ENCODE results near the gene MTMR12. TPM values are rescaled to one million over a fixed set of nuclear protein-coding genes. Genes with fewer than 3 reads are reported as not detected.

MTMR12 gene
- total and polyA plus RNA-seq, 2 of the 4 experiments (the other 2 are of a cell fraction): 11.1 to 21.3 TPM

DNA sequence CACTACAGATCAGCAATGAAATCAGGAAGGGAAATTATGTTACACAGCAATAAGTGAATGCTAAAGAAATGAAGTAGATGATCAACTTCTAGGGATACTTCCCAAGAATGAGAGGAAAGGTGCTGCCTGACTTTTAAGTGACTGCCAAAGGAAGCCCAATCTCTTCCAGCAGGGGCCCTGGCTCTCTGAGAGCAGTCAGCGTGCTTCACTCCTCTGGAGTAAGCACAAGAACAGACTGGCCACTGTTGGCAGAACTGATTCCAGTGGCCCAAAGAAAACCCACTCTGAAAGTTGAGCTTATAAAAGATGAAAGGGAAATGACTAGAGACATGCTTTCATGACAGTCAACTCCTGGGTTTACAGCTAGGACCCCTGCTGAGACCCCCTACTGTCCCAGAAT lies 41.8 kb downstream of the MTMR12 start:
- Histone ChIP-seq H3K56ac (ENCODE audit: extremely low read depth, insufficient read depth, low read length) (no peak overlapping the region), H2AK5ac (ENCODE audit: low read depth, low read length) (no peak overlapping the region), H2AK9ac (replicated peaks; ENCODE audit: low read depth, low read length, poor library complexity) (no peak overlapping the region), H2BK5ac (ENCODE audit: low read depth, low read length, poor library complexity, severe bottlenecking) (no peak overlapping the region), H2BK15ac (ENCODE audit: low read depth, low read length) (no peak overlapping the region), H3K4ac (ENCODE audit: low read depth, low read length) (no peak overlapping the region), H3K27ac (ENCODE audit: insufficient read depth, low read length) (no peak overlapping the region), H4K8ac (ENCODE audit: low read depth in 2 of 2, low read length in 2 of 2) (no peak overlapping the region), H4K5ac (ENCODE audit: low read depth, low read length) (no peak overlapping the region), H3K4me2 (ENCODE audit: low read depth, low read length) (no peak overlapping the region), H3K18ac (ENCODE audit: low read depth, low read length) (no peak overlapping the region), H3K4me1 (ENCODE audit: control insufficient read depth, insufficient read depth, low read length) (peaks cover 9% of the 10 kb centered on the region), H3K9ac (ENCODE audit: low read depth, low read length) (no peak overlapping the region), H4K20me1 (ENCODE audit: insufficient read depth, low read length) (no peaks in the 10 kb centered on the region), H3K23ac (ENCODE audit: low read depth, low read length) (no peak overlapping the region), H4K91ac (ENCODE audit: insufficient read depth, low read depth, low read length) (no peak overlapping the region), H3K9me1 (ENCODE audit: insufficient read depth, low read length) (peaks cover 8% of the 10 kb centered on the region), H3K27me3 (ENCODE audit: control insufficient read depth, insufficient read depth, low read length) (no peaks in the 10 kb centered on the region), H3K14ac (replicated peaks; ENCODE audit: low read depth, low read length) (no peak overlapping the region), H2BK20ac (ENCODE audit: low read depth, low read length) (no peak overlapping the region), H2BK120ac (ENCODE audit: low read depth, low read length) (no peak overlapping the region), H3K9me3 (ENCODE audit: control insufficient read depth, insufficient read depth, low read length) (no peaks in the 10 kb centered on the region), H3K36me3 (ENCODE audit: control insufficient read depth, insufficient read depth, low read length) (peaks cover 21% of the 10 kb centered on the region), H2AFZ (replicated peaks; ENCODE audit: low read length, poor library complexity) (no peak overlapping the region), H3K79me1 (ENCODE audit: low read depth in 1 of 2, low read length in 2 of 2) (peaks cover 10% of the 10 kb centered on the region in 2 experiments; a peak in 2 of 4 replicates), H3K4me3 (ENCODE audit: insufficient read depth, low read depth, low read length) (no peak overlapping the region)
- ChIA-PET CTCF (no interaction called here), POLR2A (ENCODE audit: unreplicated experiment) (interaction anchor here (0.9 kb wide), 1 partner anchor 13 kb away, joined by 8 read pairs; no protein-coding TSS in a partner anchor)
- BruUV-seq (replicated peaks): no TSS peak
- in situ Hi-C loops (cut with MboI; ENCODE audit: low sequenced_read_pairs): no loop called here
- dilution Hi-C loops (cut with HindIII; ENCODE audit: low sequenced_read_pairs, unreplicated experiment): no loop called here
- no CpG with 5 or more reads among the region's 1 CpG for WGBS, 2 experiments (ENCODE audit: extremely low coverage in 2 of 2, insufficient read length in 1 of 2)
- TF ChIP-seq BHLHE40 (IDR thresholded peaks at IDR 0.05; ENCODE audit: low read depth, low read length) (no peak), CEBPB (IDR thresholded peaks at IDR 0.05; ENCODE audit: low read depth, low read length) (no peak), MAFK (IDR thresholded peaks at IDR 0.05; ENCODE audit: low read depth, low read length) (no peak)
- intact Hi-C loops (cut with micrococcal nuclease): no loop called here
- no peak for ATAC-seq (ENCODE audit: low read depth)
- no peak for DNase-seq

Data from IMR-90 (cell line).